ENCODE measurements around the gene SLC22A31. TPM values are rescaled to one million over a fixed set of nuclear protein-coding genes. Genes with fewer than 3 reads are reported as not detected.

SLC22A31 gene
- total and polyA plus RNA-seq, 9 of the 15 experiments (the other 6 are each of a cell fraction or from before 2014, with no cell fraction given): 0.29 to 2.2 (median 0.47) TPM; not detected in 3

DNA sequence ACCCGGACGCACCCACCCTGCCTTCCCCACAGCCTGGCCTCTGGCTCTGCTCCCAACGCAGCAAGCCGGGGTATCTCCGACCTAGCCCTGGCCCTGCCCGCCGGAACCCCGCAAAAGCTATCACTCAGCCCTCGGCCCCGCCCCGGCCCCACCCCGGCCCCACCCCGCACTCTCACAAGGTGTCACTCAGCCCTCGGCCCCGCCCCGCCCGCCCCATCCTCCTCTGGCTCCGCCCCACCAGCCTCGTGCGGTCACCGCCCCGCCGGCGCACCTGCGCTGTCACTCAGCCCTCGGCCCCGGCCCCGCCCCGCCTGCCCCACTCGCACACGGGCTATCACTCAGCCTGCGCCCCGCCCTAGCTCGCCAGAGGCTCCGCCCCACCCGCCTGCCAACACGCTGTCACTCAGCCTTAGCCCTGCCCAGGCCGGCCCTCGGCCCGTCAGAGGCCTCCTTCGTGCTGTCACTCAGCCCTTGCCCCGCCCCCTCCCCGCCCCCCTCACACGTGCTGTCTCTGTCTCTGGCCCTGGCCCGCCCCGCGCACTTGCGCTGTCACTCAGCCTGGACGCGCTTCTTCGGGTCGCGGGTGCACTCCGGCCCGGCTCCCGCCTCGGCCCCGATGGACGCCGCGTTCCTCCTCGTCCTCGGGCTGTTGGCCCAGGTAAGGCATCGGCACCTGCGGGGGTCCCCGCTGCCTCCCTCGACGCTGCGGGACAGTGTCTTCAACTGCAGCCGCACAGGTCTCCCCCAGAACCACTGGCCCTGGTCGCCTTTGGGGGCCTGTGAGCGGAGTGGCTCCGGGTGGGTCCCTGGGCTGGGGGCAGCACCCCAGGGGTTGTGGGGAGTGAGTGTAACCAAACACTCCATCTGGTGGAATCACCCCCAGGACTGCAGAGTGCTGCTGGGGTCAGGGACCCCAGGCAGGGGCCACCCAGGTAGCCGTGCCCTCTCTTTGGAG is 28.8 kb downstream of the SLC22A31 start, which contains the start of gene CDH15 (continued):
- TF ChIP-seq, protein P1, sequence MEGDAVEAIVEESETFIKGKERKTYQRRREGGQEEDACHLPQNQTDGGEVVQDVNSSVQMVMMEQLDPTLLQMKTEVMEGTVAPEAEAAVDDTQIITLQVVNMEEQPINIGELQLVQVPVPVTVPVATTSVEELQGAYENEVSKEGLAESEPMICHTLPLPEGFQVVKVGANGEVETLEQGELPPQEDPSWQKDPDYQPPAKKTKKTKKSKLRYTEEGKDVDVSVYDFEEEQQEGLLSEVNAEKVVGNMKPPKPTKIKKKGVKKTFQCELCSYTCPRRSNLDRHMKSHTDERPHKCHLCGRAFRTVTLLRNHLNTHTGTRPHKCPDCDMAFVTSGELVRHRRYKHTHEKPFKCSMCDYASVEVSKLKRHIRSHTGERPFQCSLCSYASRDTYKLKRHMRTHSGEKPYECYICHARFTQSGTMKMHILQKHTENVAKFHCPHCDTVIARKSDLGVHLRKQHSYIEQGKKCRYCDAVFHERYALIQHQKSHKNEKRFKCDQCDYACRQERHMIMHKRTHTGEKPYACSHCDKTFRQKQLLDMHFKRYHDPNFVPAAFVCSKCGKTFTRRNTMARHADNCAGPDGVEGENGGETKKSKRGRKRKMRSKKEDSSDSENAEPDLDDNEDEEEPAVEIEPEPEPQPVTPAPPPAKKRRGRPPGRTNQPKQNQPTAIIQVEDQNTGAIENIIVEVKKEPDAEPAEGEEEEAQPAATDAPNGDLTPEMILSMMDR (IDR thresholded peaks at IDR 0.05 in 2 of 3, conservative IDR thresholded peaks at IDR 0.05 in 1 of 3; ENCODE audit: insufficient read depth in 2 of 3, low read depth in 1 of 3, low read length in 3 of 3): 0 out of 6 replicates have a peak, but pooled peaks of 1 of the 3 experiments have one; percentile 1
- TF ChIP-seq, protein P2, sequence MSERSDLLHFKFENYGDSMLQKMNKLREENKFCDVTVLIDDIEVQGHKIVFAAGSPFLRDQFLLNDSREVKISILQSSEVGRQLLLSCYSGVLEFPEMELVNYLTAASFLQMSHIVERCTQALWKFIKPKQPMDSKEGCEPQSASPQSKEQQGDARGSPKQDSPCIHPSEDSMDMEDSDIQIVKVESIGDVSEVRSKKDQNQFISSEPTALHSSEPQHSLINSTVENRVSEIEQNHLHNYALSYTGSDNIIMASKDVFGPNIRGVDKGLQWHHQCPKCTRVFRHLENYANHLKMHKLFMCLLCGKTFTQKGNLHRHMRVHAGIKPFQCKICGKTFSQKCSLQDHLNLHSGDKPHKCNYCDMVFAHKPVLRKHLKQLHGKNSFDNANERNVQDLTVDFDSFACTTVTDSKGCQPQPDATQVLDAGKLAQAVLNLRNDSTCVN (CRISPR knock-in tag; IDR thresholded peaks at IDR 0.05): no peak
- TF ChIP-seq CCNT2 (IDR thresholded peaks at IDR 0.05; ENCODE audit: borderline replicate concordance, extremely low read depth, insufficient read length, low read depth, low read length) (peak; percentile 83), HDAC6 (IDR thresholded peaks at IDR 0.05; ENCODE audit: low read depth, low read length) (no peak), ZNF830 (CRISPR knock-in tag; IDR thresholded peaks at IDR 0.05) (no peak), RHOXF2B (CRISPR knock-in tag; conservative IDR thresholded peaks at IDR 0.05) (no peak), ZNF184 (CRISPR knock-in tag; IDR thresholded peaks at IDR 0.05) (no peak)
- TF ChIP-seq, protein P3, sequence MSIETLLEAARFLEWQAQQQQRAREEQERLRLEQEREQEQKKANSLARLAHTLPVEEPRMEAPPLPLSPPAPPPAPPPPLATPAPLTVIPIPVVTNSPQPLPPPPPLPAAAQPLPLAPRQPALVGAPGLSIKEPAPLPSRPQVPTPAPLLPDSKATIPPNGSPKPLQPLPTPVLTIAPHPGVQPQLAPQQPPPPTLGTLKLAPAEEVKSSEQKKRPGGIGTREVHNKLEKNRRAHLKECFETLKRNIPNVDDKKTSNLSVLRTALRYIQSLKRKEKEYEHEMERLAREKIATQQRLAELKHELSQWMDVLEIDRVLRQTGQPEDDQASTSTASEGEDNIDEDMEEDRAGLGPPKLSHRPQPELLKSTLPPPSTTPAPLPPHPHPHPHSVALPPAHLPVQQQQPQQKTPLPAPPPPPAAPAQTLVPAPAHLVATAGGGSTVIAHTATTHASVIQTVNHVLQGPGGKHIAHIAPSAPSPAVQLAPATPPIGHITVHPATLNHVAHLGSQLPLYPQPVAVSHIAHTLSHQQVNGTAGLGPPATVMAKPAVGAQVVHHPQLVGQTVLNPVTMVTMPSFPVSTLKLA (conservative IDR thresholded peaks at IDR 0.05): peak in 1 of 2 experiments; percentile 92; a peak in 3 of 4 replicates
